A549 (cell line): ENCODE measurements around the gene FAM111B.

Experiments
- POLR2A ChIP-seq: IDR thresholded peaks from 2 replicates; pipeline ENCODE4 v1.6.1; 2012; ENCODE audit warnings: mild to moderate bottlenecking, low read length
- RCOR1 ChIP-seq: fragments of 150-350 bp; IDR thresholded peaks from 2 replicates; pipeline ENCODE4 v1.6.1; 2014; ENCODE audit warnings: antibody characterized with exemption, low read length, low read depth
- ZSCAN20 ChIP-seq: fragments of 250-450 bp; sonication (Bioruptor Pico); IDR thresholded peaks from 2 replicates; pipeline ENCODE4 v1.8.0; 2022; ENCODE audit warnings: mild to moderate bottlenecking, moderate library complexity
- TF ChIP-seq, protein P1 (sequence below): fragments of >200 bp; sonication (Bioruptor Twin); formaldehyde crosslinking; IDR thresholded peaks from 3 replicates; pipeline ENCODE4 v1.5.1; 2016
- TF ChIP-seq, protein P2 (sequence below): fragments of 150-350 bp; IDR thresholded peaks from 2 replicates; pipeline ENCODE4 v1.6.1; 2014; ENCODE audit warnings: low read depth, mild to moderate bottlenecking, low read length

DNA sequence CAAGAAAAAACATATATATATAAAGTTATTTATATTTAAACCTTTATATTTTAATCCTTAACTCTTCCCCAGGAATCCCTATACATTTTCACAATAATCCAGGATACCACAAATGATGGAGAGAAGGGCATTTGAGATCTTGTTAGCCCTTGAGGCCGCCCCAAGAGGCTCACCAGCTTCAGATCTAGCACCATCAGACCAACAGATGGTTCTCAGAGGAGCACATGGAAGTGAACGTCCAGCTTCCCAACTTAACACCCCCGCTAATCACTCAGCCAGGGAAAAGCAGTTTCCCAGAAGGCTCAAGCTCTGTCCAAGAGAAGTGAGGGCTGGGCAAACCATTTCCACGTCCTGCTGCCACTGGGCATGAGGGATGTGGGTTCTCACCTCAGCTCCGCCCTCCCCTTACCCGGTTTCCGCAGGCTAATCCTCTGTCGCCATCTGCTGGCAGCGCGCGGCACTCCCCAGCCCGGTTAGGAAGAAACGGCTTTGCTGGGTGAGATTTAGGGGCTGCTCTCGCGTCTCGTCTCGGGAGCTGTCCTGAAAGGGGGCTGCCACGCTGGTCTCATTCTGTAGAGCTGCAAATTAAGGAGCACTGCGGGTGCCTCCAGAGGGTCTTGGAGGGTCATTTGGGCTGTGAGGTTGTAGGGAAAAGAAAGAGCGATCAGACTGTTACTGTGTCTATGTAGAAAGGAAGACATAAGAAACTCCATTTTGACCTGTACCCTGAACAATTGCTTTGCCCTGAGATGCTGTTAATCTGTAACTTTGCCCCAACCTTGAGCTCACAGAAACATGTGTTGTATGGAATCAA is 28.8 kb downstream of the FAM111B start:
- TF ChIP-seq RCOR1: no peak
- TF ChIP-seq, protein P1, sequence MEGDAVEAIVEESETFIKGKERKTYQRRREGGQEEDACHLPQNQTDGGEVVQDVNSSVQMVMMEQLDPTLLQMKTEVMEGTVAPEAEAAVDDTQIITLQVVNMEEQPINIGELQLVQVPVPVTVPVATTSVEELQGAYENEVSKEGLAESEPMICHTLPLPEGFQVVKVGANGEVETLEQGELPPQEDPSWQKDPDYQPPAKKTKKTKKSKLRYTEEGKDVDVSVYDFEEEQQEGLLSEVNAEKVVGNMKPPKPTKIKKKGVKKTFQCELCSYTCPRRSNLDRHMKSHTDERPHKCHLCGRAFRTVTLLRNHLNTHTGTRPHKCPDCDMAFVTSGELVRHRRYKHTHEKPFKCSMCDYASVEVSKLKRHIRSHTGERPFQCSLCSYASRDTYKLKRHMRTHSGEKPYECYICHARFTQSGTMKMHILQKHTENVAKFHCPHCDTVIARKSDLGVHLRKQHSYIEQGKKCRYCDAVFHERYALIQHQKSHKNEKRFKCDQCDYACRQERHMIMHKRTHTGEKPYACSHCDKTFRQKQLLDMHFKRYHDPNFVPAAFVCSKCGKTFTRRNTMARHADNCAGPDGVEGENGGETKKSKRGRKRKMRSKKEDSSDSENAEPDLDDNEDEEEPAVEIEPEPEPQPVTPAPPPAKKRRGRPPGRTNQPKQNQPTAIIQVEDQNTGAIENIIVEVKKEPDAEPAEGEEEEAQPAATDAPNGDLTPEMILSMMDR: peak; percentile 87
- no peak for TF ChIP-seq ZSCAN20
- TF ChIP-seq POLR2A: no peak
- TF ChIP-seq, protein P2, sequence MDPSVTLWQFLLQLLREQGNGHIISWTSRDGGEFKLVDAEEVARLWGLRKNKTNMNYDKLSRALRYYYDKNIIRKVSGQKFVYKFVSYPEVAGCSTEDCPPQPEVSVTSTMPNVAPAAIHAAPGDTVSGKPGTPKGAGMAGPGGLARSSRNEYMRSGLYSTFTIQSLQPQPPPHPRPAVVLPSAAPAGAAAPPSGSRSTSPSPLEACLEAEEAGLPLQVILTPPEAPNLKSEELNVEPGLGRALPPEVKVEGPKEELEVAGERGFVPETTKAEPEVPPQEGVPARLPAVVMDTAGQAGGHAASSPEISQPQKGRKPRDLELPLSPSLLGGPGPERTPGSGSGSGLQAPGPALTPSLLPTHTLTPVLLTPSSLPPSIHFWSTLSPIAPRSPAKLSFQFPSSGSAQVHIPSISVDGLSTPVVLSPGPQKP: no peak
